K562 (cell line): ENCODE data around the gene PTK6. TPM values are rescaled to one million over a fixed set of nuclear protein-coding genes. Genes with fewer than 3 reads are reported as not detected.

Experiments used
- ATAC-seq: fragments of 200-7000 bp; cut with Tn5 transposase; 3 replicates; pipeline ENCODE4 v1.9.1; 2020; ENCODE audit warnings: moderate library complexity
- Bru-seq: library from RNA; stranded (reverse); fragments of 400-500 nt; gene quantifications from one replicate; lab custom pipeline; 2021; lab: Mats Ljungman, UMichigan
- BruChase-seq, 2 experiments: library from RNA; stranded (reverse); fragments of 400-500 nt; gene quantifications; one replicate each; lab custom pipeline; 2021; lab: Mats Ljungman, UMichigan
- BruUV-seq: library from RNA; stranded (reverse); fragments of 400-500 nt; replicated peaks from 2 replicates; lab custom pipeline; 2021; lab: Mats Ljungman, UMichigan
- CTCF ChIA-PET: fragments of 300-600 bp; formaldehyde crosslinking; extraction: SDS; loops from one replicate; lab custom pipeline; 2021; ENCODE audit warnings: low intra/inter-chr PET ratio; lab: Yijun Ruan, JAX
- POLR2A ChIA-PET: fragments of 300-600, 350-650 bp; sonication (Branson Sonifier 250); formaldehyde crosslinking; extraction: SDS; loops from one replicate; lab custom pipeline; 2021; ENCODE audit warnings: antibody characterized with exemption, inconsistent platforms; lab: Yijun Ruan, JAX
- DNase-seq, 4 experiments: peaks; one replicate each; pipeline versions ENCODE4 v3.0.0 to v3.0.0-alpha.2; 2011 to 2018; ENCODE audit warnings: low spot score in 3 of 4, mixed read lengths in 3 of 4; ENCODE audit errors: extremely low read depth in 1 of 4
- FAIRE-seq: peaks from 2 replicates; lab custom pipeline; 2011; peaks lifted over from hg19 to GRCh38; lab: Jason Lieb, UNC
- H2AFZ ChIP-seq: 2 replicates; pipeline ENCODE4 v1.6.0; 2011; ENCODE audit warnings: low read depth, low read length, control low read depth, inconsistent platforms
- H3K27ac ChIP-seq: fragments of 200-600 bp; 3 replicates; pipeline ENCODE4 v1.8.0; 2011; ENCODE audit warnings: low read depth, mild to moderate bottlenecking, control low read depth, inconsistent platforms, low read length, moderate library complexity, mixed read lengths; ENCODE audit errors: extremely low read depth
- H3K27me3 ChIP-seq, 2 experiments: fragments of 300-600 bp in 1 of 2; 2 replicates in 1 of 2; 3 replicates in 1 of 2; pipeline versions ENCODE4 v1.6.0 to v1.8.0; 2011; ENCODE audit warnings: inconsistent platforms in 2 of 2, low read length in 2 of 2, mild to moderate bottlenecking in 1 of 2, mixed read lengths in 1 of 2, moderate library complexity in 1 of 2; ENCODE audit not compliant: control insufficient read depth in 2 of 2, insufficient read depth in 2 of 2
- H3K36me3 ChIP-seq: fragments of 300-600 bp; 3 replicates; pipeline ENCODE4 v1.8.0; 2011; ENCODE audit warnings: mild to moderate bottlenecking, low read length, inconsistent platforms; ENCODE audit not compliant: control insufficient read depth, insufficient read depth
- H3K4me1 ChIP-seq, 2 experiments: fragments of 200-600 bp in 1 of 2; replicated peaks in 1 of 2; 2 replicates in 1 of 2; 3 replicates in 1 of 2; pipeline versions ENCODE4 v1.5.1 to v1.8.0; 2011; ENCODE audit warnings: inconsistent platforms in 2 of 2, low read length in 2 of 2, mild to moderate bottlenecking in 1 of 2, mixed read lengths in 1 of 2, moderate library complexity in 1 of 2; ENCODE audit not compliant: control insufficient read depth in 2 of 2, insufficient read depth in 2 of 2
- H3K4me2 ChIP-seq: 2 replicates; pipeline ENCODE4 v1.6.1; 2011; ENCODE audit warnings: low read length, control low read depth, inconsistent platforms, mixed read lengths; ENCODE audit not compliant: insufficient read depth
- H3K4me3 ChIP-seq: fragments of 200-600 bp; sonication (generic), shearing (Covaris generic); 2 replicates; pipeline ENCODE4 v1.5.1; 2016; ENCODE audit warnings: control low read depth, inconsistent platforms
- H3K79me2 ChIP-seq: fragments of 200-600 bp; 3 replicates; pipeline ENCODE4 v1.8.0; 2011; ENCODE audit warnings: low read length, inconsistent platforms; ENCODE audit not compliant: control insufficient read depth, insufficient read depth
- H3K9ac ChIP-seq, 2 experiments: 2 replicates each; pipeline versions ENCODE4 v1.6.0 to v1.6.1; 2011; ENCODE audit warnings: low read depth in 2 of 2, low read length in 2 of 2, control low read depth in 1 of 2, inconsistent platforms in 1 of 2, mild to moderate bottlenecking in 1 of 2, mixed read lengths in 1 of 2; ENCODE audit not compliant: insufficient read depth in 1 of 2
- H3K9me1 ChIP-seq: one replicate; pipeline ENCODE4 v1.6.0; 2011; ENCODE audit warnings: inconsistent platforms, mild to moderate bottlenecking, low read length, moderate library complexity; ENCODE audit not compliant: control insufficient read depth, insufficient read depth
- H3K9me3 ChIP-seq: replicated peaks from 2 replicates; pipeline ENCODE4 v1.5.1; 2011; ENCODE audit warnings: low read depth, low read length, inconsistent platforms; ENCODE audit not compliant: control insufficient read depth, insufficient read depth
- H4K20me1 ChIP-seq: replicated peaks from 2 replicates; pipeline ENCODE4 v1.6.1; 2011; ENCODE audit warnings: low read length, inconsistent platforms, mixed read lengths; ENCODE audit not compliant: control insufficient read depth, insufficient read depth
- NCOA1 ChIP-seq: fragments of 450-650 bp; IDR thresholded peaks from 2 replicates; pipeline ENCODE4 v1.6.1; 2016; ENCODE audit warnings: low read depth
- ZNF263 ChIP-seq: sonication (generic); formaldehyde crosslinking; IDR thresholded peaks from 2 replicates; pipeline ENCODE4 v1.8.0; 2022; ENCODE audit warnings: mild to moderate bottlenecking, missing genetic modification reagents, borderline replicate concordance
- WGBS: fragments of 100-300 bp; shearing (Covaris generic); methylation state at CpG from one replicate; pipeline ENCODE4 v1.1.6; 2016; ENCODE audit warnings: low coverage, mixed read lengths; ENCODE audit not compliant: insufficient coverage; ENCODE audit errors: missing lambda C conversion rate; 5-methylcytosine and 5-hydroxymethylcytosine counted together
- in situ Hi-C: fragments of 300-500 bp; cut with MboI; formaldehyde crosslinking; loops from 4 replicates; pipeline ENCODE4 v1.15.0; 2018; ENCODE audit warnings: inconsistent platforms, mixed read lengths
- intact Hi-C: fragments of 100-400 bp; cut with micrococcal nuclease; formaldehyde crosslinking; loops from 2 replicates; pipeline ENCODE4 v1.14.2; 2022
- long read RNA-seq, 3 experiments: library from polyadenylated mRNA in 2 of 3; library from RNA in 1 of 3; unstranded in 2 of 3; stranded (forward) in 1 of 3; transcript quantifications; one replicate each; pipeline ENCODE4 v2.0.0, GENCODE V29; 2019 to 2022
- polyA minus RNA-seq, 3 experiments: library from RNA; depleted of rRNA, polyadenylated mRNA; stranded (reverse); fragments of >200 nt; gene quantifications; 2 replicates each; pipeline ENCODE4 v1.2.3, GENCODE V29; 2011
- polyA plus RNA-seq, 8 experiments: library from polyadenylated mRNA; depleted of rRNA in 4 of 8; stranded (reverse) in 5 of 8; unstranded in 3 of 8; fragments of >200 nt; fragmentation: Nextera tagmentation in 2 of 8; fragmentation: Illumina TruSeq in 1 of 8; extraction: Ambion mirVana in 2 of 8; extraction: Trizol in 1 of 8; gene quantifications; 2 replicates each; pipeline versions ENCODE4 v1.2.1 to v1.2.3, GENCODE V29; 2011 to 2014; ENCODE audit warnings: inconsistent platforms in 1 of 8, missing spikeins in 1 of 8
- total RNA-seq, 7 experiments: library from RNA; depleted of rRNA in 6 of 7; stranded (reverse); fragments of >200 nt in 6 of 7; fragmentation: Illumina TruSeq in 2 of 7; extraction: Trizol in 2 of 7; gene quantifications; 2 replicates each; pipeline versions ENCODE4 v1.2.1 to v1.2.3, GENCODE V29; 2011 to 2021; ENCODE audit warnings: low replicate concordance in 1 of 7
- TF ChIP-seq, protein P1 (sequence below): sonication (generic); formaldehyde crosslinking; IDR thresholded peaks from 2 replicates; pipeline ENCODE4 v1.8.1; 2023; ENCODE audit warnings: mild to moderate bottlenecking, missing genetic modification reagents
- TF ChIP-seq, protein P2 (sequence below): sonication (generic); formaldehyde crosslinking; IDR thresholded peaks from 2 replicates; pipeline ENCODE4 v1.8.0; 2022; ENCODE audit warnings: missing genetic modification reagents, mild to moderate bottlenecking, moderate library complexity, borderline replicate concordance

PTK6 gene
- not detected in 2 replicates for total RNA-seq (2011; cell fraction: chromatin; rRNA removed; ENCODE audit: low replicate concordance)
- total RNA-seq (2011; cell fraction: nucleolus; rRNA removed): not detected in 2 replicates
- not detected in 2 replicates for total RNA-seq (2011; cell fraction: nucleoplasm; rRNA removed)
- total RNA-seq (2014; rRNA removed) (not detected in 2 replicates), total RNA-seq (2014; rRNA removed; fragmentation: Illumina TruSeq; extraction: Trizol) (not detected in 2 replicates), total RNA-seq (2015; rRNA removed; fragmentation: Illumina TruSeq; extraction: Trizol) (not detected in 2 replicates), total RNA-seq (2021) (not detected in 2 replicates), polyA plus RNA-seq (2011; rRNA removed) (not detected in 2 replicates), polyA plus RNA-seq (2014; fragmentation: Illumina TruSeq; extraction: Trizol) (not detected in 2 replicates), polyA plus RNA-seq (2014; fragmentation: Nextera tagmentation; extraction: Ambion mirVana) (not detected), polyA plus RNA-seq (2014; rRNA removed) (0.07 TPM in 1 of 2 replicates, not detected in the other), polyA minus RNA-seq (2011; rRNA and poly(A)+ RNA removed) (not detected in 2 replicates), Bru-seq, nascent RNA (percentile 13 among the genes with signal in this experiment), BruChase-seq, experiment 1, labeled RNA remaining after a 2-hour chase (percentile 13 among the genes with signal in this experiment), BruChase-seq, experiment 2, labeled RNA remaining after a 6-hour chase (percentile 9 among the genes with signal in this experiment)
- 0.03 TPM in 1 of 2 replicates, not detected in the other for polyA plus RNA-seq (2011; cell fraction: cytosol; rRNA removed)
- not detected in 2 replicates for polyA plus RNA-seq (2011; cell fraction: nucleus; rRNA removed)
- 0.11 TPM in 1 of 2 replicates, not detected in the other for polyA plus RNA-seq (2012)
- not detected in 2 replicates for polyA minus RNA-seq (2011; cell fraction: cytosol; rRNA and poly(A)+ RNA removed)
- polyA minus RNA-seq (2011; cell fraction: nucleus; rRNA and poly(A)+ RNA removed): not detected in 2 replicates
- long read RNA-seq, experiment 1: 0 reads
- long read RNA-seq, experiment 2: 0 reads
- long read RNA-seq, experiment 3: 0 reads

DNA sequence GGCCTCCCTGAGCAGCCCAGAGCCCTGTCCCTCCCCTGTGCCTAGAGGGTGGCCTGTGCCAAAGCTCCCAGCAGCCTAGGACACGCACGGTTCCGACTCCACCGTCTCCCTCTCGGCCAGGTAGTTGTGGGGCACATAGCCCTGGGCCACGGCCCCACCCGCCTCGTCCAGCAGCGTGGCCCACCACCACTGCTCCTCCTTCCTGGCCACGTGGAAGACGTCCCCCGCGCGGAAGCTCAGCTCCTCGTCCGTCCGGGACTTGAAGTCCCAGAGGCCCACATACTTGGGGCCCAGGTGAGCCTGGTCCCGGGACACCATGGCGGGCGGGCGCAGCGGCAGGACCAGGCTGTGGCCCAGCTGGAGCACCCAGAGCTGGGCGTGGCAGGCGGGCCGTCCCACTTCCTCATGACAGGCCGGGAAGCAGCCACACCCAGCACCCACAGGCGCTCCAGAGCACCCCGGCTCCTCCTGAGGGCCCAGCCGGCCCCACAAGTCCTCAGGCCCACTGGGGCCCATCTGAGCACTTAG lies at the start of gene PTK6:
Gene PTK6, minus strand, starts transcription at position 380 of the 528 bp plus-strand sequence. Its CDS starts 62 bp downstream, at position 318.
- intact Hi-C loops: loop anchor here (5.0 to 10.0 kb wide), 3 partner anchors 118 to 500 kb away; partner anchors contain the start of genes ARFRP1, C20orf204, RTEL1 and STMN3

More for the DNA sequence above, at the start of gene PTK6:
- H4K20me1 ChIP-seq: peaks cover 3% of the 10 kb centered on the region
- no peak for ATAC-seq
- H3K36me3 ChIP-seq: no peaks in the 10 kb centered on the region
- H3K9me1 ChIP-seq: no peaks in the 10 kb centered on the region
- 55% methylated on average over 18 of the region's 29 CpGs for WGBS
- peak within 1 kb of the TSS; percentile 28 to 86; a peak in 3 of 4 replicates for H3K9ac ChIP-seq
- ChIA-PET POLR2A (interaction anchor here (0.6 to 1.3 kb wide), 7 partner anchors 8 to 424 kb away, joined by 3 to 7 read pairs (median 3); no protein-coding TSS in a partner anchor), CTCF (interaction anchor here (0.7 to 3.4 kb wide), 4 partner anchors 170 to 499 kb away, joined by 3 to 25 read pairs (median 6); no protein-coding TSS in a partner anchor)
- H3K27me3 ChIP-seq: peaks cover 0 to 26% of the 10 kb centered on the region in 2 experiments; a peak in 3 of 5 replicates
- in situ Hi-C loops: no loop called here
- BruUV-seq: no TSS peak
- H3K27ac ChIP-seq: no peak within 1 kb of the TSS
- peak within 1 kb of the TSS; percentile 53 for H3K4me2 ChIP-seq
- TF ChIP-seq ZNF263 (CRISPR knock-in tag): peak; percentile 31; the same call in 1 of the 2 replicates
- TF ChIP-seq NCOA1: no peak
- TF ChIP-seq, protein P1, sequence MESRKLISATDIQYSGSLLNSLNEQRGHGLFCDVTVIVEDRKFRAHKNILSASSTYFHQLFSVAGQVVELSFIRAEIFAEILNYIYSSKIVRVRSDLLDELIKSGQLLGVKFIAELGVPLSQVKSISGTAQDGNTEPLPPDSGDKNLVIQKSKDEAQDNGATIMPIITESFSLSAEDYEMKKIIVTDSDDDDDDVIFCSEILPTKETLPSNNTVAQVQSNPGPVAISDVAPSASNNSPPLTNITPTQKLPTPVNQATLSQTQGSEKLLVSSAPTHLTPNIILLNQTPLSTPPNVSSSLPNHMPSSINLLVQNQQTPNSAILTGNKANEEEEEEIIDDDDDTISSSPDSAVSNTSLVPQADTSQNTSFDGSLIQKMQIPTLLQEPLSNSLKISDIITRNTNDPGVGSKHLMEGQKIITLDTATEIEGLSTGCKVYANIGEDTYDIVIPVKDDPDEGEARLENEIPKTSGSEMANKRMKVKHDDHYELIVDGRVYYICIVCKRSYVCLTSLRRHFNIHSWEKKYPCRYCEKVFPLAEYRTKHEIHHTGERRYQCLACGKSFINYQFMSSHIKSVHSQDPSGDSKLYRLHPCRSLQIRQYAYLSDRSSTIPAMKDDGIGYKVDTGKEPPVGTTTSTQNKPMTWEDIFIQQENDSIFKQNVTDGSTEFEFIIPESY (CRISPR knock-in tag): peak; percentile 78; the same call in 1 of the 2 replicates
- TF ChIP-seq, protein P2, sequence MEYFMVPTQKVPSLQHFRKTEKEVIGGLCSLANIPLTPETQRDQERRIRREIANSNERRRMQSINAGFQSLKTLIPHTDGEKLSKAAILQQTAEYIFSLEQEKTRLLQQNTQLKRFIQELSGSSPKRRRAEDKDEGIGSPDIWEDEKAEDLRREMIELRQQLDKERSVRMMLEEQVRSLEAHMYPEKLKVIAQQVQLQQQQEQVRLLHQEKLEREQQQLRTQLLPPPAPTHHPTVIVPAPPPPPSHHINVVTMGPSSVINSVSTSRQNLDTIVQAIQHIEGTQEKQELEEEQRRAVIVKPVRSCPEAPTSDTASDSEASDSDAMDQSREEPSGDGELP (CRISPR knock-in tag): peak; percentile 16; the same call in 1 of the 2 replicates
- TF ChIP-seq, all 486 proteins: peak for 3
- Histone ChIP-seq H3K4me1 (peaks cover 6 to 90% of the 10 kb centered on the region in 2 experiments; a peak in 4 of 5 replicates), H2AFZ (peak within 1 kb of the TSS; percentile 92), H3K4me3 (no peak within 1 kb of the TSS), H3K9me3 (no peaks in the 10 kb centered on the region), H3K79me2 (no peaks in the 10 kb centered on the region)
- no peak for FAIRE-seq
- DNase-seq: peak in 2 of 4 experiments; percentile 46 to 50
